Superior temporal gyrus (tissue), 1 donor: Measurements from ENCODE around the gene KLHL7.
A peak's percentile ranks its signal among the peaks of the same experiment; 100 is the strongest.
"Not testable (repeated sequence)": the region's sequence is repeated elsewhere in the genome, so short reads cannot be mapped to it uniquely, and the experiment has no call there.

Experiments used
- DNase-seq: peaks from one replicate; pipeline ENCODE4 v3.0.0-alpha.2; 2016; ENCODE audit errors: extremely low spot score

Gene KLHL7

GRCh38 chr7:23175938-23176337 lies 70.4 kb downstream of the KLHL7 start:
- DNase-seq, result no peak

- peak; percentile 97 for DNase-seq
These were observed 76.3 kb downstream of the KLHL7 start, which contains the start of gene NUP42 for GRCh38 chr7:23181684-23182553. NUP42 (plus strand) TSS chr7:23182048; CDS start chr7:23182086, 38 bp downstream.

DNA sequence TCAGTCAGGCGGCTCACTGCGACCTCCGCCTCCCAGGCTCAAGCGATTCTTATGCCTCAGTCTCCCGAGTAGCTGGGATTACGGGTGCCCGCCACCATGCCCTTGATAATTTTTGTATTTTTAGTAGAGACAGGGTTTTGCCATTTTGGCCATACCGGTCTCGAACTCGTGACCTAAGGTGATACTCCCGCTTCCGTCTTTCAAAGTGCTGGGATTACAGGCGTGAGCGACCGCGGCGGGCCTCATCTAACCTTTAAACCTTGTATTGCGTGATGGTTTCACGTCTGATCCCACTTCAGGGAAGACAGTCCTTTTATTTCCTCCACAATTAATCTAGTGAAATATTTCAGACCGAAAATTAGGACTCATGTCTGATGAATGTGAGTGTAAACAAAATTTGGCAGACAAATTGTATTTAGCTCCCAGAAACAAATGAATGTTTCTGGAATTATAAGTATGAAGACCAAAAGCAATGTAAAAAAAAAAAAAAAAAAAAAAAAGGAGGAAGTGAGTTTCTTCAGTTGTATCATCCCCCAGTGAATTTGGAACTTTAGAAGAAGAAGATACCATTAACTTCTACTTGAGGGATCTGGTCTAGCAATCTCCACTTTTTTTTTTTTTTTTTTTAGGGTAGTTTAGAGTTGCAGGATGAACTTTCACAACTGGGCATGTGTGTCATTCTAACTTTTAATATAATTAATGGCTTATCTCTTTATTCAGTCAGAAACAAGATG lies 77.9 kb downstream of the KLHL7 start:
- no peak for DNase-seq

DNA sequence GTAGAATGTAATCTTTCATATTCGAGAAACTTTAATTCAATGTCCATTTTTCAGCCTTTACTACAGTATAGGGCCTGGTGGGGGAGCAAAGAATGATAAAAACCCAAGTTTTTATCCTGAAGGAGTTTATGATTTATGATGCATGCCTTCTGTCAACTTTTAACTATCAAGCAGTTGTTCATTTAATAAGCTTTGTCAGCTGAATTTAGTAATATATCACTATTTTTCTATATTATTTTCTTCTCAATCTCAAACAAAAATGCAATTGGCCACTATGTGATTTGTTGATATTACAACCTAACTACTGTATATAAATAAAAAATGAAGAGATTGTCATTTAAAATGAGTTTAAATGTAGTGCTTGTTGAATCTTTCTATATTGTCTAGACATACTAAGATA lies 78.7 kb downstream of the KLHL7 start:
- no peak for DNase-seq

GRCh38 chr7:23184709-23185359 lies 79.2 kb downstream of the KLHL7 start:
- peak; percentile 90 for DNase-seq

GRCh38 chr7:23185980-23186379 lies 80.4 kb downstream of the KLHL7 start:
- DNase-seq, result no peak

DNA sequence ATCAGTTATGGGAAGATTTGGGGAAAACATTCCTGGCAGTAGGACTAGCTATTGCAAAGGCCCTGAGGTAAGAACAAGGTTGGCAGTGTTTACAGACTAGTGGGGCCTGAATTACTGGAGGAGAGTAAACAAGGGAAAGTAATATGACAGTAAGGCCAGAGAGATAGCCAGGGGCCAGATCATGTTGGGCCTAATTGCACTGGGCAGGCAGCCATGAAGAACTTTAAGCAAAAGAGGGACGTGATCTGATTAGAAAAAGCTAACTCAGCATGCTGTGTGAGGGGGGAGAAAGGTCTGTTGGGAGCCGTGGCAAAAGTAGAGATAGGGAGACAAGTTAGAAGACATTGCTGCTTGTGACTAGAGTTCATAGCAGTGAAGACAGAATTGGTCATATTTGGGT lies 85.4 kb downstream of the KLHL7 start:
- DNase-seq, result no peak

- DNase-seq, result not testable (repeated sequence)
These were observed 88.2 kb downstream of the KLHL7 start for GRCh38 chr7:23193650-23194227.

DNA sequence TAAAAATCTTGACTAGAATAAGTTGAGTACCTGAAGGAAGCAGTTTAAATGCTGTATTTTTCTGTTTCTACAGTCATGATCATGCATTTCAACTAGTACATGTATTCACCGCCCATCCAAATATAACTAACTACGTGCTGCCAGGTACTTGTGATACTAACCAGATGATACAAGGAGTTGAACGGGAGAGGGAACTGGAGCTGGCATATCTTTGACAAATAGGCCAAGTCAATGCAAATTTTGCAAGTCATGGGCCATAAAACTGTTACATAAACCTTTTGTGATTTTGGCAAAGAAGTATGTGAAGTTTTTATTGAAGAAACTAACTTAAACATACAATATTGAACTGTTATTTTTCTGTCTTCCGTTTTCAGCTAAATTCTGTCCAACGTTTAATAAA lies 90.7 kb downstream of the KLHL7 start:
- DNase-seq, result no peak

- DNase-seq, result not testable (repeated sequence)
These were observed 92.2 kb downstream of the KLHL7 start for GRCh38 chr7:23197745-23198144.

- no peak for DNase-seq
These were observed 94.7 kb downstream of the KLHL7 start for GRCh38 chr7:23200331-23200730.

- no peak for DNase-seq
These were observed 98.7 kb downstream of the KLHL7 start for GRCh38 chr7:23204241-23204640.

DNA sequence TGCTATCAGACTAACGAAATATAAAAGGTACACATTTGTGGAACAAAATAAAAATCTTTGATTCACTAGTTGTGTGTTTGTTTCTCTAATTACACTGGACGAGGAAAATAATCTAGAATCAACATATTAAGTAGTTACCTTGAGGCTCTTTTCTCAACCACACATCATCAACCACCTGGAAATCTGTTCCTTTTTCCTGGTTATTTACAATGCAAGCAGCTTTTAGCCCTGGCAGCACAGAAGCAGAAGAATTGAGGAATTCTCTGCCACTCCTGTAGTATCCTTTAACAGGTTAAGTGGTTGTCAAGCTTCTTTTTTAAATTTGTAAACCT lies 100.0 kb downstream of the KLHL7 start:
- DNase-seq, result no peak

DNA sequence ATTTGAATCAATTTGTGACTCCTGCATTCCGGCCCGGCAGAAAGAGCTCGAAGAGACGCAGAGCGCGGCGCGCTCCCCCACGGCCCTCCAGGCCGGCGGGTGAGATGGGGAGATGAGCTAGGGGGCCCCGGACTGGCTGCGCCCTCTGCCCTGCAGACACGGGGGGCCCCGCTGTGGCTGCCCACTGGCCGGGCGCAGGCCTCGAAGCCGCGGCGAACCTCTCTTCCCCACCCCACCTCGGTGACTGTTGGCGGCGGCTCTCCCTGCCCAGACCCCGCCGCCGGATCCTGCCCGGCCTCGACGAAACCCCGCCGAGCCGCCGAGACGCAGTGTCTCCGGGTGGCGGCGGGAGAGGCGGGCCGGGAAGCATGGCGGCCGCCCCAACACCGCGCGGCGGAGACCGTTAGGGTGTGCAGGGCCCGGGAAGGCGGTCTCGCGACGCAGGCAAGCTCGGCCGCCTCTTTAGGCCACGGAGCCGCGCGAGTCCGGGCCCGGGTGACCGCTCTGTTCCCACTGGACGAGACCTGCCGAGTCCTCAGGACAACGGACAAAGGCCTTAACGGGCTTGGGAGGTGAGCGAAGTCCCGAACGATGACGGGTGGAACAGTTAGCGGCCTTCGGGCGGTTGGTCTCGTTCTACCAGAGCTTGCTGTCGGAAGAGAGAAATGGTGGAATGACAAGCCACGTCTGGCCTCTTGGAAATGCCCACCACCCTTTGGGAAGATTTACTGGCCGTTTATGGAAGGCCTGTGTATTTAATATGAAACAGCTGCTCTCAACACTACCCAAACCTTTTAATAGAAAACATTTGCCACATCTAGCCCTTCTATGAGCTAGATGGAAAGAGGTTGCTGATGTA lies 100.6 kb downstream of the KLHL7 start:
- no peak for DNase-seq

GRCh38 chr7:23207021-23207420 lies 101.4 kb downstream of the KLHL7 start:
- DNase-seq, result no peak

GRCh38 chr7:23207884-23208283 lies 102.3 kb downstream of the KLHL7 start:
- DNase-seq, result no peak

DNA sequence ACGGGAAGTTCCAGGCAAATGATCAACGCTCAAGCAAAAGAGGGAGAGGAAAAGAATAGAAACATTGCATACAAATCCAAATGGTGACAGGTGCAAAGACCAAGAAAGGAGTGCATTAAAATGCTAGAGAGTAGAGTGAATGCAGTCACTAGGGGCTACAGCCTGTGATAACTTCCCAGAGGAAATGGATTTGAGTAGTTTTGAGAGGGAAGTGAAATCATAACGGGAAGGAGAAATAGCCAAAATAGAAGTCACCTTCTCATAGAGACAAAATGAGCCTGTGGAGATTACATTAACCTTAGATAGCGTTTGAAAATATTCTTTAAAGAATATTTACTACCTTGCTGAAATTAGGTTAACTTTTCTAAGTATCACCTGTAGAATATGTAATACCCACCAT lies 102.7 kb downstream of the KLHL7 start:
- DNase-seq, result no peak

DNA sequence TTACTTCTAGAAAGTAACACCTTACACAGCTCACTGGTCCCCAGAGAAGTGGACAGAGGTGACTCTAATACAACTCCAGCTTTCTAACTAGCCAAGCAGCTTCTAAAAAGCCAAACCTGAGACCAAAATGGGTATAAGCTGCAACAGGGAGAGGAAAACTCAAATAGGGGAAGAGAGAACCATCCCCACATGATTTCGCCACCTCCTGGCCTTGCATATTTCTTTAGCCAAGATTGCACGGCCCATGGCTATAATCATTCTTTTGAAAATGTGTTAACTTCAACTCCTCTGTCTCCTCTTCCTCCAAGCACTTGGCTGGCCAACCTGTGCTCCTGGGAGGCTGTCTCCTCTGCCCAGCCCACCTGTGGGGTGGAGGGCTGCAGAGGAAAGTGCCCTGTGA lies 104.9 kb downstream of the KLHL7 start:
- no peak for DNase-seq

GRCh38 chr7:23211589-23211988 lies 106.0 kb downstream of the KLHL7 start:
- no peak for DNase-seq

DNA sequence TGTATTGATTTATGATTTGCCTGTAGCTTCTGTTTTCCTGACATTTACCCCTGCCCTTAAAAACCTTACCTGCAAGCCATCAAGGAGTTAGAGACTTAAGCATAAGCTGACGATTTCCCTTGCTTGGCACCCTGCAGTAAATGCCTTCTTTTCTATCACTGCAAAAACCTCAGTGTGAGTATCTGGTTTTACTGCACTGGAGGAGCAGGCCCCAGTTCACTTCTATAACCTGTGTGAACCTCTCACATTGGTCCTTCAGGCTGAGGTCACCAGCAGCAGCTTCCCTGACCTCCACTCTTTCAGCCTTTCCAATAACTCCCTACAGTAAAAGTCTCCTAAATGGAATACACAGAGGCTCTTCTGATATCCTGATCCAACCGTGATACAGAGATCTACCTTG lies 106.8 kb downstream of the KLHL7 start:
- no peak for DNase-seq

GRCh38 chr7:23212841-23213240 lies 107.3 kb downstream of the KLHL7 start:
- no peak for DNase-seq
